GM19238 (cell line): ENCODE results near the gene MMP24OS.

Source experiments
- DNase-seq: peaks from one replicate; pipeline ENCODE4 v3.0.0; 2011; ENCODE audit warnings: low spot score; ENCODE audit not compliant: insufficient read length

MMP24OS gene

DNA sequence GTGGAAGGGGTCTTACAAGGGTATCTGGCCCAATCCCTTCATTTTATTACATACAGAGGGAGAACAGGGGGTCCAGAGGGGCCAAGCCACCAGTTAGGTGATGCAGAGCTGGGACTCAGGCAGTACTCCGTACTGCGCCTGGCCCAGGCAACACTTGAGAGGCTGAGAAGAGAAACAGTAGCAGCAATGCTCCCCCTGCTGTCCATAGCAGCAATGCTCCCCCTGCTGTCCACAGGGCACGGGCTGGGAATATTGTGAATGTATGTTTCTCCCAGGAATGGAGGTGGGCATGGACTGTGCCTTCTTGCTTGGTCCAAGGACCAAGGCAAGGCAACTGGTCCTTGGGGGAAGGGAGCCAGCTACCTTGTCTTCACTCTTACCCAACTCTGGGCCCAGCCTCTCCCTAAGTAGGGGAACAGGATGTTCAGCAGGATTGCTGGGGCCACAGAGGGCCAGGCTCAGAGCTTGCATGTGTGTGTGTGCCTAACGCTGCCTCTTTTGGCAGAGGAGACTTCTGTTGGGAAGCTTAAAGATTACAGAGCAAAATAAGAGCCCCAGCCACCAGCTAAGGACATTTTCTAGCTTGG lies 29.1 kb upstream of the MMP24OS start:
- DNase-seq, result no peak

DNA sequence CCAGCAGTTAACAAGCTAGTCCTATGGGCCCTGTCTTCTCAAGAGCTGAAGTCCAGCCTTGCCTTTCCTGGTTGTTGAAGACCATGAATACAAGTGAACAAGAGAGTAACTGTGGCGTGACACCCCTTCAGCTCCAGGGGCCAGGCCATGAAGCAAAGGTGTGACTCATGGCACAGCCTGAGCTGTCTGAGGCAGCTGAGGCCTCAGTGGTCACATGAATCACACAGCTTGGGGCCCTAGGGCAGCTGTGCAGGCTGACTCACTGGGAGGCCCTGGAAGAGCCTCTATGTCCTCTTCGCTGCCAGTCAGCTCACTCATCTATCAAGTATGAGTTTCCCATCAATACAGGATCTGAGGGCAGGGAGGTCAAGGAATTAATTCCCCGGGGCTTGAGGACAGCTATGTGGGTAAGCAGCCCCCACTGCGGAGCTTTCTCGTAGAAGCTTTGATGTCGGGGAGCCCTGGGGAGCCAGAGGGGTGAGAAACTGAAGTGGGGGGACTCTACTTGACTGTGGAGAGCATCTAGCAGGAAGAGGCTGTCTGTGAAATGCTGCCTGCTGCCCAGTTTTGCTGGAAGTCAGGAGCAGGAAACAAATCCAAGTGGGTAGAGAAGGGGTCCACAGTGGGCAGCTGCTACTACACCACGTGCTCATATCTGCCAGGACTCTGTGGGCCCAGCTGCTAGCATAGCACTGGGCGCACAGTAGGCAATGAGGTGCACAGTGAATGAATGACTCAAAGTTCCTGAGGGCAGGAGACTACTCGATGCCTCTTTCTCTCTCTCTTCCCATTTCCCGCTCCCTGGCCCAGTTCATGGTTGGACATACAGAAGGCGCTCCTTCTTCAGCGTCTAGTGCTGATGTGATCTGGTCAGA lies 28.0 kb upstream of the MMP24OS start:
- DNase-seq, result no peak

DNA sequence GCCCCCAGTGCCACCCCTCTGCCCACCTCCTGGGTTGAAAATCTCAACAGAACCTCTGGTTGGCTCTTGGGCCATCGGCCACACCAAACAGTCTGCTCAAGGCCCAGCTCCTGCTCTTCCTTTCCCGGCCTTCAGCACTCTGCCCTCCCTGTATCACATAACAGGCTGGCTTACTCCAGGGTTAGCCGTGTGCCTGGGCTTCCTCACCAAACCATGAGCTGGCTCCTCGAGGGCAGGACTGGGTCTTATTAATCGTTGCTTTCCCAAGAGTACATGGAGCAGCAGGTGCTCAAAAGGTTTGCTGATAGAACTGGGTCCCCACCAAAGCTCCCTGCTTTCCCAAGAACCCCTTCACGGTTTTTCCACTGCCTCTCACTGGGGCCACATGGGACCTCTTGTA lies 27.0 kb upstream of the MMP24OS start:
- DNase-seq, result no peak

DNA sequence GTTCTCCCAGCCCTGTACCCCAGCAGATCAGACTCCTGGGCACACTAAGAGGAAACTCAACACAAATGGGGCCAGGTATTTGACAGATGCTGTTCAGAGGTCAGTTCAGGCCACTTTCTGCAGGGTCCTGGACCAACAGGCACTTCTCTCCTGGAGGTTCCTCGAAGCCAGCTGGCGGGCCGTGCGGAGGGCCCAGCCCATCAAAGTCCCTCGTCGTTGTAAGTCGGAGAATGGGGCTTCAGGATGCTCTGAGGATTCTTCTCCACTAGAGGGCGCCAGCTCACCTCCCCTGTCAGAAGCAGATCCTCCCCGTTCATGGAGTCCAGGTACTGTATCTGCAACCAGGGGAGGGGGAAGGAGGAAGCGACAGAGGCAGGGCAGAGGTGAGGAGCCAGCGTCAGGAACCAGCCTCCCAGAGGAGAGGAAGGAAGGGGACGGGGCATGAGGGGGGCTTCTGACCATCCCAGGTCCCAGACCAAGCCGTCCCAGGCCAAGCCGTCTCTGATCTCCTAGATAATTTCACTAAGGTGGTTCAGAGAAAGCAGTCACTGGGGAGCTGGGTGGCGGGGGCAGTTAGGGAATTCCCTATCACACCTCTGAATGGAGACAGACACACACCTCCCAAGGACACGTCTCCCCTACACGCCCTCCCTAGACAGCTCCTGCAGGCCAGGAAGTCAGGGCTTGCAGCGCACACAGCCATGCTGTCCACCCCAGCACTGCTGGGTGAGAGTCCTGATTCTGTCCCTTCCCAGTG lies 26.0 kb upstream of the MMP24OS start:
- peak; percentile 85 for DNase-seq

DNA sequence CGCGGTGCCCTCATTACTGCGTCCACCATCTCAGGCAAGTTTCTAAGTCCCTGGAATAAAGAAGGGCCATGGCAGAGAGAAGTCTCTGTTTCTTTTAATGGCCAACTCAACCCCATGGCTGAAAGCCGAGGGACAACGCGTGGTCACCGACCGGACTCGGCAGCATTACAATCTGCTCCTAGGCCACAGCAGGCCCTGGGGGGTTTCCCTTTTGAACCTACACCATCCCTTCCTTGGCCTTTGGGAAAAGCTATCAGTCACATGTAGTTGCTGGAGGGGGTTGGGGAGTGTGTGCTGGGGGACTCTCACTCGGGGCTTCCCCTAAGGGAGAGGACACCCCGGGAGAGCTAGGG lies 25.4 kb upstream of the MMP24OS start:
- no peak for DNase-seq

DNA sequence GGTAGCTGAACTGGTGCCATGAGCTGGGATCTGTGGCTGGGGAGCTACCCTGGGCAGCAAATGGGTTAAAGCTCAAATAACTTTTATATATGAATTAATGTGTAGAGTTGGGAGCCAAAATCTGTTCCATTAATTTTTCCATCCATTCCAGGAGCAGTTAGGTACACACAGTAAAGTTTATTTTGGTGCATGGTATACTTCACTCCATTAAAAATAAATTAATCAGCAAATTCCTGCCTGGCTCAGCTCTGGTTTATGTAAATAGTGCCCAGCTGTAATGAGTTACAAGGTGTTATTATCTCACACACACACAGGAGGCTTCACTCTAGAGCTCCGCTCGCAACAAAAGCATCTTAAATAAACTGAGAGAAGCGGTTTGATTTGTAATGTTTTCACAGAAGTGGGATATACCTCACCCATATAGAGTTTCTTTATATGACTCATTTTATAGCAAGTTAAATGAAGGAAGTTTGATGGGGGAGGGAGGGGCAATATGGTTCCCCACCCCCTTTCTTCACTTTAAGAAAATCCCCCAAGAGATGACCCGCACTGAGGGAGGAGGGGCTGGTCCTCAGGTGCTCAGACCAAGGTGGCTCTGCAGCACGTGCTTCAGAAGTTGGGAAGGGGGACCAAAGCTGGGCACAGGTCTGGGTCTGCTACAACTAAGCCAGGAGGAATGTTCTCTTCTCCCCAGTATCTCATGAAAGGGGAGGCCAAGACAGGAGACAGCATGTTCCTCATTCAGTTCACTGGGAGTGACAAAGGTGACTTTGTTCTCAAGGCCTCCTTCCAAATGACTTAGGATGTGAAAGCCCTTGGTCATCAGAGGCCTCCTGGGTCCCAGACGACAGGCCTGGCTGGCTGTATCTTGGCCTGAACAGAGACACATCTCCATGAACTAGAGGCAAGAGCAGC lies 24.8 kb upstream of the MMP24OS start:
- no peak for DNase-seq

DNA sequence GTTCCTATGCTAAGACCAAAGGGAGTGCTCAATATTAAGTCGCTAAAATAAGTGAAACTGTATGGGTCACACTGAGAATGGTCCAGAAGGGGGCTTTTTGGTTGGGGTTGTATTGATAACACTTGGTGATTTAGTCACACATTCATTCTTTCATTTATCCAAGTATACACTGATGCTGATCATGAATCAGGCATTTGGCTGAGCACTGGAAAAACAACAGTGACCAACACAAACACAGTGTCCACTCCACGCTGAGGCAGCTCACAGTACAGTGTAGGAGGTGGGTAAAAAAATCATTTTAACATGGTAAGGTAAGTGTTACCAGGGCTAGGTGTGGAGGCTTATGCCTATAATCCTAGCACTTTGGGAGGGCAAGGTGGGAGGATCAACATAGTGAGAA lies 23.5 kb upstream of the MMP24OS start:
- no peak for DNase-seq

DNA sequence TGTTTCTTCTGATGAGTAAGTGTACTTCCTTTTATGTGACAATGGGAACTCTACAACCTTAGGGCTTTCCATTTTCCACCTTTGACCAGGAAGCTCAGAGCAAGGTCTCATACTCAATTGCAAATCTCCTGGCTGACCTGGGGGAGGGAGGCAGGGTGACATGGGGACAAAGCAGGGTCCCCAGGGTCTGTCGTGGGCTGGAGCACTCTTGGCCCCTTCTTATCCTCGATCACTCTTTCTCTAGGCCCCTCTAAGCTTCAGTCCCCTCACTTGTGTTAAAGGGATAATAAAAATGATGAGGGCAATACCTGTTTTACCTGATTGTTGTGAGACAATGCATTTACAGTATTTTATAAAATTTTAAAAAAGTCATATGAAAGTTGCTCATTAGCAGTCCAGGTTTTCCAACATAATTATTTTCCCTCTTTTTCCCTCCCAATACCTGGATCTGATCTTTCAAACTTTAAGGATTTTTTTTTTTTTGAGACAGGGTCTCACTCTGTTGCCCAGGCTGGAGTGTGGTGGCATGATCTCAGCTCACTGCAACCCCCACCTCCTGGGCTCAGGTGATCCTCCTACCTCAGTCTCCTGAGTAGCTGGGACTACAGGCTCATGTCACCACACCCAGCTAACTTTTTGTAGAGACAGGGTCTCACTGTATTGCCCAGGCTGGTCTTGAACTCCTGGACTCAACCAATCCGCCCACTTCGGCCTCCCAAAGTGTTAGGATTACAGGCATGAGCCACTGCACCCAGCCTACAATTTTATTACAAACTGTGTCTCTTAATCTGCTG lies 22.7 kb upstream of the MMP24OS start:
- DNase-seq, result no peak

DNA sequence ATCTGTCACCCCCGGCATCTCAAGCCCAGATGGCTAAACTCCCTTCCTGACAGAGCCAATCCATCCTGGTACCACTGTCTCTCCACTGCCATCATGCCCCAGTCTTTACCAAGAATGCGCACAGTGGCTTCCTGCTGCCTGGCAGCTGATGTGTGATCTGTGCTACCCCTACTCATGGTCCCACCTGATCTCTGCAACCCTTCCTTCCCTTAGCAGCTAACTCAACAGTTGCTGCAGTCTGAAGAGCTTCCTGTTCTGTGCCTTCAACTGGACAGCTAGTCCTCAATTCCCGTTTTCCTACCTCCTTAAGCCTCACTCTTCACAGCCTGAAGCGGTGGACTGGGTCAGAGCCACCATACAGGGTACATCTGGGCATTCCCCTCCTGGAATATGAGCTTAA lies 21.9 kb upstream of the MMP24OS start:
- no peak for DNase-seq

DNA sequence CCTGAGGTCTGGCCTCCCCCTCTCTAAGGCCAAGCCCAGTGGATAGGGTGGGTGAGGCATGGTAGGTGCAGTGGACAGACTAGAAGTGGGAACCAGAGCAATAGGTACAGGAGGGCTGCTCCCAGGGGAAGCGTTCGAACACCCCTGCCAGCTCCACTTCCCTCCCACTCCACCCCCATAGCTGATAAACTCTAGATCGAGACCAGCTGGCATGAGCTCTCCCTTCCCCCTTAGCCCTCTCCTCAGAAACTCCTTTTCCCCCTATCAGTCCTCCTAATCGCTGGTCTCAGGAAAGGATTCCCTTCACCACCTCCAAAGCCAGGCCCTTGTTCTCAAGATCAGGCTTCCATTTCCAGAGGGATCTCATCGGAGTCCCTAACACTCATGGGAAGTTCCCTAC lies 20.3 kb upstream of the MMP24OS start:
- DNase-seq, result no peak

DNA sequence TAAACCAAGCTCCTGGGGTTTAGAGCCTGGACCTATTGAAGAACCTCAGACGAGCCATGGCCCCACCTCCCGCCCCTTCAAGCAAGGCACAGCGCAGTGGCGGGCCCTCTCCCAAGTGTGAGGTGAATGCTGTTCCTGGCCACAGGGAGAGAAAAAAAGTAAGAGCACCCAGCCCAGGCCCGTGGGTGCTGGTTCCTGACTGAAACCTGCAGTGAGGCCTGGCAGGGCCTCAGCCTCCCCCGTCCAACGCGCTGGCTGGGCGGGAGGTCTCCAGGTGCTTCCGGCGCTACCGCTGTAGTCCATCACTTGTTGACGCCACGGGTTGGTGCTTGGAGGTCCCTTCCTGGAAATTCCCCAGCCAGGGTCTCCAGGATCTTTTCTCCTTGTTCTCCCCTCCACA lies 19.8 kb upstream of the MMP24OS start:
- no peak for DNase-seq

DNA sequence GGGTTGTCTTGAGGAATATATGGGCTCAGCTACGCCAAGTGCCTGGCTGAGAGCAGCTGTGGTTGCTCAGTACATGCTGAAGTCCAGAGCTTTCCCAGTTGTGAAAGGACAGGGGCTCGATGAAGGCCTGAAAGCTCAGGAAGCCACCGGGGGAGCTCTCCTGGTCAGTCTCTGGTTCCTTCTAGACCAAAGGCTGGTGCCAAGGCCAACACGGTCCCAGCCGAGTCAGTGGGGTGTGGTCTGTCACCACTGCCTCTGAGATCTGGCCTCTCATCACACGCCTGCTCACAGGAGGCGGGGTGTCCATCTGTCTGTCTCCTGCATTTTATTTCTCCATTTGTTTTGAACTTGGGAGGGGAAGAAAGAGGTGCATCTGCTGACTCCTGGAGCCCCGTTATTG lies 19.2 kb upstream of the MMP24OS start:
- DNase-seq, result no peak

DNA sequence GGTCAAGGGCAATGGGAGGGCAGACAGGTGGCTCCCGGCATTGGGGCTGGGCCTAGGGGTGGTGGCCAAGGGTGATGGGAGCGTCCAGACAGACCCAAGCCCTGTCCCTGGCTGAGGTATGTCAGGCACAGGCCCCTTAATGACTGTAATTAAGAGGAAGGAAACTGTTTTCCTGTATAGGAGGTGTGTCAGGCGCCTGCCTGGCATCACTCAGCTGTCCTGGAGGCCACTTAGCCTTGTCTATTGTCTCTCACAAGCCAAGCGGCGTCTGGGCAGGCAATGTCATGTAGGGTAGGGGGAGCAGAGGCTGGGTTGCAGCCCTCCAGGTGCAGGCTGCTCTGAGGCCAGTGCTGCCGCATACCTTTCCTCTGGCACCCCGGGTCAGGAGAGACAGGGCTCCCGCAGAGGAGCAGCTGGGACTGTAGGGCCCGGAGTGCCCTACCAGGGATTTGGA lies 18.2 kb upstream of the MMP24OS start:
- DNase-seq, result no peak

DNA sequence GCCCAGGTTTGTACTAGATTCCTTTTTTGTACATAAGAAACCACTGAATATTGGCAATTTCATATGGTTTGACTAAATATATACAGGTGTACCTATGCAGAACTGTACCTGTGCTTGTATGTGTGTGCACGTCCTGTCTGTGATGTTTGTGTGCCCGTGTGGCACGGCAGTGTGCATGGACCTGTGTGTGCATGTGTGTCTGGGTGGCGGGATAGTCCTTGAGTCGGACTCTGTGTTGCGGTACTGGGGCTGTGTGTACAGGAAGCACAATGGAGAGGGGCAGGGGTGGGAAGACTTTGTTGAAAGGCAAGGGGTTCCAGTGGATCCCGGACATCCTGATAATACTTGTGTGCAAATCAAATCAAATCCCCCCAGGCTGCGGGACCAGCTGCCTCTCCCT lies 17.8 kb upstream of the MMP24OS start:
- no peak for DNase-seq

DNA sequence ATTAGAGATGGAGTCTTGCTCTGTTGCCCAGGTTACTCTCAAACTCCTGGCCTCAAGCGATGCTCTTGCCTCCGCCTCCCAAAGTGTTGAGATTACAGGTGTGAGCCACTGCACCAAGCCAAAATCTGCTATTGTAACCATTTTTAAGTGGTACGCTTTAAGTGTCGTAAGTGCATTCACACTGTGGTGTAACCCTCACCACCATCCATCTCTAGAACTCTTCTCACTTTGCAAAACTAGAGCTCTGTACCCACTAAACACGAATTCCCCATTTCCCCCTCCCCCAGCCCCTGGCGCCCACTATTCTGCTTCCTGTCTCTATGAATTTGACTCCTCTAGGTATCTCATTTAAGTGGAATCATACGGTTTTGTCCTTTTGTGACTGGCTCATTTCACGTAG lies 17.1 kb upstream of the MMP24OS start:
- DNase-seq, result no peak

DNA sequence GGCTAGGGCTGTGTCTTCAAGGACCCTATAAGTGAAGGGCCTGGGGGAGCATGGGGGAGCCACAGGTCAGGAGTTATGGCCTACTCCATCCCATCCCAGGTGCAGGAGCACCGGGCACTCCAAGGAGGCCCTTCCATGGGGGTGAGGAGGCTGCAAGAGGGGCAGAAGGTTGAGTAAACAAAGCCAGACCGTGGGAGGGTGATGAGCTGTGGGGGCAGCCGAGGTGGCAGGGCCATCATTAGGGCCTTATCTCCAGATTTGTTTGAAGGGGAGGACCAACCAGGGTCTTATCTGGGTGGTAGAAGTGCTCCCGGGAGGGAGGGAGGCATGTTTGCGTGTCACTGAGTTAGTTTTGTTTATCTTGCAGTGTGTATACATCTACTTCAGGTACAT lies 16.4 kb upstream of the MMP24OS start:
- no peak for DNase-seq

DNA sequence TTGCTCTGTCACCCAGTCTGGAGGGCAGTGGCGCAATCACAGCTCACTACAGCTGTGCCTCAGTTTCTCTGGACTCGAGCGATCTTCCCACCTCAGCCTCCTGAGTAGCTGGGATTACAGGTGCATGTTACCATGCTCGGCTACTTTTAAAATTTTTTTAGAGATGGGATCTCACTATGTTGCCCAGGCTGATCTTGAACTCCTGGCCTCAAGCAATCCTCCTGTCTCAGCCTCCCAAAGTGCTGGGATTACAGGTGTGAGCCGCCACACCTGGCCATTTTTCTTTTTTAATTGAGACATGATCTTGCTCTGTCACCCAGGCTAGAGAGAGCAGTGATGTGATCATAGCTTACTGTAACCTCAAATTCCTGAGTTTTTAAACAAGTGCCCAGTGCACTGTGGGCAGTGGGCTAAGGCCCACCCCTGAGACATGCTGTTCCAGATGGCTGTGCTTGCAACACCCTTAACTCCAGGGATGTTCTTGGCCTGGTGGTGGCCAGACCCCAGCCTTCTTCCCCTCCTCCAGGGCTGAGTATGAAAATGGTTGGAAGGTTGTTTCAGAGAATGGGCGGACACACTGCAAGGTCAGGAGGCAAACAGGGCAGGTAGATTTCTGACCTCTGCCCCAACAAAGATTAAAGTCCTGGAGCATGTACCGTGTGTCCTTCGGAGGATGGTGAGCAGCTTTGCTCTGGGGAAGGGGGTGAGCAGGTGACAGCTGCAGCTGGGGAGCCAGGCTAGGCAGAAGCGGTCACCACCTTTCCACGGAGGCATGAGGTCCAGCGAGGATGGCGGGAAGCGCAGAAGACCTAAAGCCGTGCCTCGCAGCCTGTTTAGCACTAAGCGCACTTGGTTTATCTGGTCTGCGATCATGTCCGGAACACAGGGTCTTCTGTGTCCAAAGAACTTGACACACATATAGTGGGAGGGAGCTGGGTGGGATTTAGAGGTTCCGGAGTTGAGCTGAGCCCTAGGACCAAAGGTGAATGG lies 15.7 kb upstream of the MMP24OS start:
- no peak for DNase-seq

DNA sequence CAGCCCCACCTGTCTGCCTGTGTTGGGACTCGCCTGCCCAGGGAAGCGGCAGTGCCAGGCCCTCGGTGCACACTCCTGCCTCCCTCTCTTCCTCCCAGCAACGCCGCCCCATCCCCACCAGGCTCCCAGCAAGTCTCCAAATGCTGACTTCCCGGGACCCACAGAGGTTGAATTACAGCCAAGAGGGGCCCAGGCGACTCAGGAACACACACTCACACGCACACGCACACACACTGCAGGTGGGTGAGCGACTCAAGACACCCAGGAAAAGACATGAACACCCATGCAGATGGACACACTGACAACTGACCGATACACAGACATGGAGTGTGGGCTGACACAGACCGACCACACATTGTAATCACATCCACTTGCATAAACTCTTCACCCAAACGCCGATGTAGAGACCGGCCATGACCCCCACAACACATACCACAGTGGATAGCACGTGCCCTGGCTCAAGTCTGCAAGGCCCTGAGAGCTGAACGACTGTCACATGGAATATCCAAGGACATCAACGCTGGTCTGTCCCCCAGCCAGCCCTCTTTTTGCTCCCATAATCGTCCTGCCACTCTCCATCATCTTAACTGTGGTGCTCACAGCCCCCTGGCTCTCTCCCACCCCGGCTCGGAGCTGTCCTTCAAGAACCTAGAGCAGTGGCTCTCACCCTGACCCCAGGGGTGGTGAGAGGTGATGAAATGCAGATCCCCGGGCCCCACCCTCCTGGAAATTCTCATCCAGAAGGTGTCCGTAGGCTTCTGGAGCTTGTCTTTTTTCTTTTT lies 14.8 kb upstream of the MMP24OS start:
- no peak for DNase-seq
